BLaER1 treated with 17β-estradiol and CSF1 and Interleukin-3, amounts not matched to agents 10 nM and 100 nM (cell line): ENCODE measurements around the gene TMED8.
"Not testable (repeated sequence)": the region's sequence is repeated elsewhere in the genome, so short reads cannot be mapped to it uniquely, and the experiment has no call there.

Source experiments
- H3K27ac ChIP-seq, 11 experiments: shearing (Covaris generic); formaldehyde crosslinking; 2 replicates each; pipeline ENCODE4 v1.8.1; 2022
- H3K27me3 ChIP-seq, 11 experiments: shearing (Covaris generic); formaldehyde crosslinking; 2 replicates each; pipeline ENCODE4 v1.8.1; 2022
- H3K36me3 ChIP-seq, 11 experiments: shearing (Covaris generic); formaldehyde crosslinking; 2 replicates each; pipeline ENCODE4 v1.8.1; 2022
- H3K4me1 ChIP-seq, 10 experiments: shearing (Covaris generic); formaldehyde crosslinking; 2 replicates each; pipeline ENCODE4 v1.8.1; 2022
- H3K4me2 ChIP-seq, 11 experiments: shearing (Covaris generic); formaldehyde crosslinking; 2 replicates each; pipeline ENCODE4 v1.8.1; 2022
- H3K4me3 ChIP-seq, 10 experiments: shearing (Covaris generic); formaldehyde crosslinking; 2 replicates each; pipeline ENCODE4 v1.8.1; 2022
- H3K9ac ChIP-seq, 11 experiments: shearing (Covaris generic); formaldehyde crosslinking; 2 replicates each; pipeline ENCODE4 v1.8.1; 2022
- H3K9me3 ChIP-seq, 11 experiments: shearing (Covaris generic); formaldehyde crosslinking; replicated peaks in 1 of 11; 2 replicates each; pipeline ENCODE4 v1.8.1; 2022
- H4K20me1 ChIP-seq, 11 experiments: shearing (Covaris generic); formaldehyde crosslinking; 2 replicates each; pipeline ENCODE4 v1.8.1; 2022
- Cebpa-rat ChIP-seq, 11 experiments: shearing (Covaris generic); IDR thresholded peaks; 2 replicates each; pipeline ENCODE4 v1.8.1; 2022

The TMED8 gene

GRCh38 chr14:77322951-77323350 lies 53.9 kb downstream of the TMED8 start:
- Histone ChIP-seq H4K20me1 (peaks cover 0 to 9% (median 0%) of the 10 kb centered on the region in 11 experiments; a peak in 3 of 22 replicates), H3K9me3 (no peaks in the 10 kb centered on the region), H3K4me3 (no peak overlapping the region), H3K27ac (no peak overlapping the region), H3K36me3 (no peaks in the 10 kb centered on the region; a peak in 1 of 22 replicates), H3K4me2 (peak overlapping the region in 7 of 11 experiments; percentile 83 to 93 (median 87); a peak in 6 of 22 replicates), H3K9ac (no peak overlapping the region), H3K27me3 (no peaks in the 10 kb centered on the region), H3K4me1 (peaks cover 16 to 22% (median 21%) of the 10 kb centered on the region in 10 experiments)
- TF ChIP-seq Cebpa-rat (IDR thresholded peaks at IDR 0.05): no peak

DNA sequence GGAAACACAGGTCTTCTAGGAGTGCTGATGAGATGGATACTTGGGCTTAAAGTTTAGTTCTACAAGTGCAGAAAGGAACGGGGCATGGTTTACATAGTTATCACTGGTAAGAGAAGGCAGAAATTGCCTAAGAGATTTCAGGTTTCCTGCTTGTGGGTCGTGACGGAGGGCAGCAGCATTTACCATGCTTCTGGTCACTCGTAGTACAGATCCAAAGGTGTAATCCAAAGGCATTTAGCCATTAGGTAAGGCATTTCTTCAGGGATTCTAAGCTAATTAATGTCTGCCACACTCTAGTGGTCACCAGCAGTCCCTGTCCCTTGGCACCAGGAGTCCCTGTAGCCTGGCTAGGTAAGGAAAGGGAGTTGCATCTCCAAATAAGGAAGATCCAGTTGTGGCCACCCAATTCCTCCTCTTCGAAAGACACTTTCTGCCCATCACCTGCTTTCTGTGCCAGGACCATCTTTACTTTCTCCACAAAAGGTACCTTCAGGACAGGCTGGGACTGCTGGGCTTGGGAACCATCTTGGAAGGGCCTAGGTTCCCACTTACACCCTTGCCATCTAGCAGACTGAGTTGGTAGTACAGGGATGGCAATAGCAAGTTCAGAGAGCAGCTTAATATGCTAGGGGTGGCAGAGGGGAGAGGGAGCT lies 54.5 kb downstream of the TMED8 start:
- peaks cover 16 to 22% (median 21%) of the 10 kb centered on the region in 10 experiments for H3K4me1 ChIP-seq
- H3K27ac ChIP-seq: peak overlapping the region in 6 of 11 experiments; percentile 91 to 98 (median 96); a peak in 6 of 22 replicates
- TF ChIP-seq Cebpa-rat (IDR thresholded peaks at IDR 0.05): no peak
- peaks cover 0 to 9% (median 0%) of the 10 kb centered on the region in 11 experiments; a peak in 4 of 22 replicates for H4K20me1 ChIP-seq
- peak overlapping the region; percentile 79 to 96 (median 88); a peak in 18 of 20 replicates for H3K4me3 ChIP-seq
- H3K4me2 ChIP-seq: peak overlapping the region; percentile 83 to 98 (median 87)
- H3K27me3 ChIP-seq: no peaks in the 10 kb centered on the region
- H3K36me3 ChIP-seq: no peaks in the 10 kb centered on the region; a peak in 1 of 22 replicates
- H3K9ac ChIP-seq: peak overlapping the region; percentile 83 to 97 (median 93); a peak in 21 of 22 replicates
- H3K9me3 ChIP-seq: no peaks in the 10 kb centered on the region

DNA sequence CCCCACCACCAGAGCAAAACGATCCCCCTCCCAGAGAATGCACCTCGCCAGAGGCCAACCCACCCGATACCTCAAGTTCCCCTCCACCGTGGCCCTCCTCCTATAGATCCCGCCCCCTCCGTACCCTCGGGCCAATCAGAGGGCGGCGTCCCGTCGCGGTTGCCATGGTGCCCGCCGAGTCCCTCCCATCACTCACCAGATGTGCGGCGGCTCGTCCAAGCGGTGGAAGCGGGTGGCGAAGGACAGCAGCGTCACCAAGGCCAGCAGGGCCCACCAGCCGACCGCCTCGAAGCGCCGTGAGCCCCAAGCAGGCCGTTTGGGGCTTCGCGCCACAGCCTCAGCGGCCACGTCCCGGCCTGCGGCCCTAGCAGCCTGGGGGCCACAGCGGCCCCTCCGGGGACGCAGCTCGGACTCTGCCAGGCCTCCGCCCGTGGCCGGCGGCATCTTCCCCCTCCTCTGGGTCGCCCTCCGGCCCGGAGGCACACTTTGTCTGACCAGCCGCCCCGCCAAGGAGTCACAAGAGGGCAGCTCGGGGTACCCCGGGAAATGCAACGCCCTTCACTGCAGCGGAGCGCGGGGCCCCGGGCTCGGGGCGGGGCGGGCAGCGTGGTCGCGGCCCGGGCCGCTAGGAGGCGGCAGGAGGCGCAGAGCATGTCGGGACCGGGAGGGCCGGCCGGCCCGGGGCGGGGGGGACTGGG lies 56.5 kb downstream of the TMED8 start, which contains the start of gene POMT2:
Gene POMT2 (minus strand): TSS at position 646 of the 698 bp plus-strand sequence. CDS start 202 bp downstream, at position 444.
- Histone ChIP-seq H3K4me1 (peaks cover 21 to 33% (median 25%) of the 10 kb centered on the region in 10 experiments), H3K4me2 (peak within 1 kb of the TSS; percentile 83 to 98 (median 90)), H3K27me3 (no peaks in the 10 kb centered on the region), H4K20me1 (peaks cover 0 to 19% (median 3%) of the 10 kb centered on the region in 11 experiments; a peak in 7 of 22 replicates), H3K9me3 (no peaks in the 10 kb centered on the region), H3K4me3 (peak within 1 kb of the TSS; percentile 79 to 96 (median 88)), H3K36me3 (no peaks in the 10 kb centered on the region; a peak in 1 of 22 replicates), H3K27ac (peak within 1 kb of the TSS; percentile 89 to 98 (median 94)), H3K9ac (peak within 1 kb of the TSS; percentile 83 to 97 (median 93))
- no peak for TF ChIP-seq Cebpa-rat (IDR thresholded peaks at IDR 0.05)

DNA sequence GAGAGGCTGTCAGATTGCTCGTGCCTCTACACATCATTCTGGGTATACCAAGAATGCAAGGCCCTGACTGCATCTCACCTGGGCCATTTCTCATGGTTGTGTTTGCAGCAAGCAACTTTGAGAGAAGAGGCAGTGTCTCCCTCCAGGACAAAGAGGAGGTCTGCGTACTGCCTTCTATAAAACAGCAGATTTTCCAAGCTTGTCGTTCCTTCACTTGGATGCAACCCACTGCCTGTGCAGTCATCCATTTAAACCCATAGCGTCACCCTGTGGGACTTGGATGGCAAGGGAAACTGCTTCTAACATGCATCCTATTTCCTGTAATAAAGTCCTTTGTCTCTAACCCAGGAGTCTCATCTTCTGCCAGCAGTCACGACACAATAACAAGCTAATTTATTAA lies 57.5 kb downstream of the TMED8 start:
- H3K4me2 ChIP-seq: peak overlapping the region; percentile 83 to 98 (median 90)
- H3K36me3 ChIP-seq: no peaks in the 10 kb centered on the region
- H3K27me3 ChIP-seq: no peaks in the 10 kb centered on the region
- peaks cover 0 to 27% (median 5%) of the 10 kb centered on the region in 11 experiments; a peak in 8 of 22 replicates for H4K20me1 ChIP-seq
- TF ChIP-seq Cebpa-rat (IDR thresholded peaks at IDR 0.05): no peak
- H3K27ac ChIP-seq: no peak overlapping the region
- peaks cover 21 to 43% (median 28%) of the 10 kb centered on the region in 10 experiments for H3K4me1 ChIP-seq
- peak overlapping the region in 4 of 11 experiments; percentile 4 to 93 (median 51); a peak in 4 of 22 replicates for H3K9ac ChIP-seq
- H3K9me3 ChIP-seq: no peaks in the 10 kb centered on the region
- no peak overlapping the region; a peak in 1 of 20 replicates for H3K4me3 ChIP-seq

- not testable (repeated sequence) for H3K36me3 ChIP-seq, H3K9me3 ChIP-seq, H3K4me2 ChIP-seq, H3K27me3 ChIP-seq, H3K4me3 ChIP-seq, H3K27ac ChIP-seq
- 0 out of 22 replicates have a peak overlapping the region, but pooled peaks of 1 of the 11 experiments have one; percentile 4 for H3K9ac ChIP-seq
- H4K20me1 ChIP-seq: peaks cover 0 to 33% (median 5%) of the 10 kb centered on the region in 11 experiments; a peak in 8 of 22 replicates
- H3K4me1 ChIP-seq: peaks cover 21 to 45% (median 28%) of the 10 kb centered on the region in 10 experiments
Measured at GRCh38 chr14:77318756-77319155, 58.1 kb downstream of the TMED8 start.

DNA sequence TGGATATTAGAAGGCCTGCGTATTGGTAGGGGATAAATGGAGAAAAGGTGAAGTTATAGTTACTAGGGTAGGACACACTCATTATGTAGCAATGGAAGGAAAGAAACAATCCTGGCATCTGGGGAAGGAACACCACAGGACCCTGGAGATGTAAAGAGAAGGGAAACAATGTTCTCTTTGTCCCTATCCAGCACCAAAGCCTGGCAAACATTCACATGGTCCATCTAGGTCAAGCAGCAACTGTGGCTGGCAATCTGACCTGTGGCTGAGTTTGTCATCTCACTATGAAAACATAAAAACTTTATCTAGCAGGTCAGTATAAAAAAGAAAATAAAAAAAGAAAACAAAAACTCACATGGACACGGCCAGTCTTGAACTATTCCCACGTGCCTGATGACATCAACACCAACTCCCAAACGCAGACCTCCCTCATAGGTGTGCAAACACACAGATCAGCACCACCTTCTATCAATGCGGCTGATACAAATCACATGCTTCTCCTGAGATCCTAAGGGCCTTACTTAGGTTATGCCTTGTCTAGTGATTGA lies 58.8 kb downstream of the TMED8 start:
- Histone ChIP-seq H3K9me3 (no peaks in the 10 kb centered on the region), H4K20me1 (peaks cover 0 to 39% (median 5%) of the 10 kb centered on the region in 11 experiments; a peak in 8 of 22 replicates), H3K9ac (0 out of 22 replicates have a peak overlapping the region, but pooled peaks of 1 of the 11 experiments have one; percentile 1), H3K4me3 (no peak overlapping the region), H3K27me3 (no peaks in the 10 kb centered on the region), H3K4me2 (no peak overlapping the region), H3K4me1 (peaks cover 21 to 45% (median 28%) of the 10 kb centered on the region in 10 experiments), H3K36me3 (no peaks in the 10 kb centered on the region), H3K27ac (no peak overlapping the region)
- TF ChIP-seq Cebpa-rat (IDR thresholded peaks at IDR 0.05): no peak

GRCh38 chr14:77316872-77317301 lies 60.0 kb downstream of the TMED8 start:
- H3K9me3 ChIP-seq: no peaks in the 10 kb centered on the region
- H3K36me3 ChIP-seq: no peaks in the 10 kb centered on the region
- no peak overlapping the region for H3K4me3 ChIP-seq
- no peak for TF ChIP-seq Cebpa-rat (IDR thresholded peaks at IDR 0.05)
- H3K4me2 ChIP-seq: no peak overlapping the region
- H3K27me3 ChIP-seq: no peaks in the 10 kb centered on the region
- H4K20me1 ChIP-seq: peaks cover 0 to 39% (median 5%) of the 10 kb centered on the region in 11 experiments; a peak in 8 of 22 replicates
- peak overlapping the region in 5 of 11 experiments; percentile 3 to 19 (median 10); a peak in 2 of 22 replicates for H3K9ac ChIP-seq
- H3K27ac ChIP-seq: no peak overlapping the region
- peaks cover 12 to 36% (median 20%) of the 10 kb centered on the region in 10 experiments for H3K4me1 ChIP-seq

DNA sequence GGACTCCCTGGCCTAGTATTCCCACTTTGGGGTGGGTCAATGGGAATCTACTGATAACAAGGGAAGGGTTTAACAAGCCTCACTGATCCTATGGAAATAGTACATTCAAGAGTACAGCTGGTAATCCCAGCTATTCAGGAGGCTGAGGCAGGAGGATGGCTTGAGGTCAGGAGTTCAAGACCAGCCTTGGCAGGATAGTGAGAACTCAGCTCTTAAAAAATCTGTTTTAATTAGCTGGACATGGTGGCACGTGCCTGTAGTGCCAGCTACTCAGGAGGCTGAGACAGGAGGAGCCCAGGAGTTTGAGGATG lies 60.7 kb downstream of the TMED8 start:
- H3K9me3 ChIP-seq: no peaks in the 10 kb centered on the region
- H3K9ac ChIP-seq: 0 out of 22 replicates have a peak overlapping the region, but pooled peaks of 1 of the 11 experiments have one; percentile 38
- H3K4me2 ChIP-seq: no peak overlapping the region
- no peak overlapping the region for H3K4me3 ChIP-seq
- TF ChIP-seq Cebpa-rat (IDR thresholded peaks at IDR 0.05): no peak
- no peaks in the 10 kb centered on the region for H3K27me3 ChIP-seq
- peaks cover 11 to 35% (median 19%) of the 10 kb centered on the region in 10 experiments for H3K4me1 ChIP-seq
- H4K20me1 ChIP-seq: peaks cover 0 to 39% (median 5%) of the 10 kb centered on the region in 11 experiments; a peak in 8 of 22 replicates
- H3K36me3 ChIP-seq: no peaks in the 10 kb centered on the region
- H3K27ac ChIP-seq: no peak overlapping the region
